AG10803 (cell line): ENCODE measurements around the gene TOMM7.
A peak's percentile ranks its signal among the peaks of the same experiment; 100 is the strongest.
"Not testable (repeated sequence)": the region's sequence is repeated elsewhere in the genome, so short reads cannot be mapped to it uniquely, and the experiment has no call there.

Experiments
- DNase-seq: peaks from one replicate; pipeline ENCODE4 v3.0.0; 2010; ENCODE audit warnings: low read depth
- H3K4me3 ChIP-seq: 2 replicates; pipeline ENCODE4 v1.5.1; 2011; ENCODE audit warnings: mild to moderate bottlenecking, low read length, control low read depth
- CTCF ChIP-seq: conservative IDR thresholded peaks from 2 replicates; pipeline ENCODE4 v1.5.1; 2011; ENCODE audit warnings: mild to moderate bottlenecking, low read length, control low read depth, inconsistent platforms

Gene TOMM7

GRCh38 chr7:22853674-22854157 lies 31.1 kb upstream of the TOMM7 start:
- DNase-seq, result peak; percentile 40

GRCh38 chr7:22853138-22853537 lies 30.5 kb upstream of the TOMM7 start:
- no peak for TF ChIP-seq CTCF
- no peak overlapping the region for H3K4me3 ChIP-seq
- DNase-seq, result no peak

More at GRCh38 chr7:22853674-22854157, 31.1 kb upstream of the TOMM7 start:
- no peak; the same call in 1 of the 2 replicates for TF ChIP-seq CTCF
- peak overlapping the region; percentile 49 for H3K4me3 ChIP-seq

GRCh38 chr7:22851145-22851544 lies 28.5 kb upstream of the TOMM7 start:
- no peak for DNase-seq
- H3K4me3 ChIP-seq, result no peak overlapping the region
- TF ChIP-seq CTCF, result no peak

GRCh38 chr7:22850394-22850793 lies 27.7 kb upstream of the TOMM7 start:
- not testable (repeated sequence) for DNase-seq, H3K4me3 ChIP-seq

GRCh38 chr7:22849662-22850061 lies 27.0 kb upstream of the TOMM7 start:
- no peak for TF ChIP-seq CTCF
- DNase-seq, result peak; percentile 33
- no peak overlapping the region for H3K4me3 ChIP-seq

GRCh38 chr7:22849172-22849571 lies 26.5 kb upstream of the TOMM7 start:
- no peak overlapping the region for H3K4me3 ChIP-seq
- peak; percentile 82 for DNase-seq
- no peak for TF ChIP-seq CTCF

- no peak overlapping the region for H3K4me3 ChIP-seq
- no peak for TF ChIP-seq CTCF
- DNase-seq, result no peak
Measured at GRCh38 chr7:22846961-22847360, 24.3 kb upstream of the TOMM7 start.
